Esophagus squamous epithelium (tissue), 5 donors: ENCODE results near the gene NOX3. TPM values are rescaled to one million over a fixed set of nuclear protein-coding genes. Genes with fewer than 3 reads are reported as not detected.
"Not testable (repeated sequence)": the region's sequence is repeated elsewhere in the genome, so short reads cannot be mapped to it uniquely, and the experiment has no call there.

Experiments used
- DNase-seq: peaks from one replicate; lab custom pipeline; 2025; lab: John Stamatoyannopoulos, UW
- H3K27ac ChIP-seq, 4 donors: fragments of 200-600 bp; sonication (generic); one replicate each; pipeline ENCODE4 v1.5.1; 2016 to 2019; ENCODE audit warnings: mild to moderate bottlenecking in 1 of 4
- H3K27me3 ChIP-seq, 4 donors: fragments of 200-600 bp; sonication (generic); 1 replicate in 3 of 4; 2 replicates in 1 of 4; pipeline versions ENCODE4 v1.5.1 to v1.6.0; 2017 to 2021; ENCODE audit warnings: antibody characterized with exemption in 1 of 4
- H3K36me3 ChIP-seq, 3 donors: fragments of 200-600 bp; sonication (generic); one replicate each; pipeline ENCODE4 v1.5.1; 2016 to 2019
- H3K4me1 ChIP-seq, 3 donors: fragments of 200-600 bp; sonication (generic); one replicate each; pipeline ENCODE4 v1.5.1; 2017 to 2019
- H3K4me3 ChIP-seq, 4 donors: fragments of 200-600 bp; sonication (generic); 1 replicate in 3 of 4; 2 replicates in 1 of 4; pipeline ENCODE4 v1.5.1; 2016 to 2019; ENCODE audit warnings: mild to moderate bottlenecking in 2 of 4, moderate library complexity in 1 of 4
- H3K9me3 ChIP-seq, 3 donors: fragments of 200-600 bp; sonication (generic); one replicate each; pipeline ENCODE4 v1.5.1; 2016 to 2019
- POLR2A ChIP-seq, 4 donors: fragments of 450-650 bp; IDR thresholded peaks; one replicate each; pipeline ENCODE4 v1.6.1; 2017; ENCODE audit warnings: antibody characterized with exemption in 4 of 4, mild to moderate bottlenecking in 4 of 4, moderate library complexity in 3 of 4
- WGBS, 2 donors: methylation state at CpG; one replicate each; pipeline ENCODE4 v1.1.5; 2018; 5-methylcytosine and 5-hydroxymethylcytosine counted together
- intact Hi-C: fragments of 100-400 bp; cut with DNase I; formaldehyde crosslinking; loops from one replicate; pipeline ENCODE4 v1.15.0; 2022
- total RNA-seq, 4 donors: library from RNA; depleted of rRNA; stranded (reverse); fragments of >200 nt; gene quantifications; one replicate each; pipeline ENCODE4 v1.1.0, GENCODE V29; 2016
- TF ChIP-seq, protein P1 (sequence below), 6 experiments: fragments of 450-650 bp in 4 of 6; fragments of 200-600 bp in 2 of 6; sonication (generic) in 2 of 6; IDR thresholded peaks; one replicate each; pipeline ENCODE4 v1.5.1; 2016 to 2019; ENCODE audit warnings: antibody characterized with exemption in 6 of 6, mild to moderate bottlenecking in 4 of 6, moderate library complexity in 4 of 6
- donor health status: DM: yes; HTN: yes; CAD: no.

NOX3 gene
- total RNA-seq, 4 donors from 2014 or later = not detected

DNA sequence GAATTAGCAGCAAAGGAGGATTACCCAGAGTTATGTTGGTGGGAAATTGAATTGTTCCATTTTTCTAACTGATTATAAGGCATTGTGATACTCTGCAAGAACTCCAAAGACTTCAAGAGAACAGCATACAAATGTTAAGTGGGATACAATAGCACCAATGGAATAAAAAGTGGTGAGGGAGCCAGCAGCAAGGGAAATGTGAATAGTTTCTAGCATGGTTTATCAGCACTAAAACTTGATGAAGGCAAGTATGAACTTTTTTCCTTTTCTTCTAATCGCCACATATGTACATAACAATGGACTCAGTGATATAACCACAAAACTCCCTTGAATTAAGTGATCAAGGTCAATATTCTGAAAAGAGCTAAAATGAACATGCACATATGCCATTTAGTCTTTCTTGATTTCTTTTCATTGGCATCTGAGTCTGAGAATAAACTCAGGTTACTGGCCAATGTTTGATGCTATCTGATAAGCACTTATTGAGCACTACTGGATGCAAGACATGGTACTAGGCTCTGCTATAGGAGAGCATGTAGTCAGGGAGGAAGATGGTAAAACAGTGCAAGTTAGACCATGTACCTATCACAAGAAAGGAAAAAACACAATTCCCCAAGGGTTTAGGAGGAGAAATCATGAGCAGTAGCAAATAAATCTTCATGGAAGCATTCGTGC, 36.6 kb upstream of the NOX3 start:
- no peak for DNase-seq
- Histone ChIP-seq H3K9me3 (no peaks in the 10 kb centered on the region), H3K27me3 (no peaks in the 10 kb centered on the region), H3K36me3 (no peaks in the 10 kb centered on the region), H3K27ac (no peak overlapping the region), H3K4me3 (no peak overlapping the region), H3K4me1 (peaks cover 0 to 27% (median 19%) of the 10 kb centered on the region in 3 donors)
- intact Hi-C loops = no loop called here
- 75 to 80% methylated on average over 2 of the region's 2 CpGs for WGBS, 2 donors
- TF ChIP-seq POLR2A (IDR thresholded peaks at IDR 0.05) = no peak
- TF ChIP-seq, protein P1, sequence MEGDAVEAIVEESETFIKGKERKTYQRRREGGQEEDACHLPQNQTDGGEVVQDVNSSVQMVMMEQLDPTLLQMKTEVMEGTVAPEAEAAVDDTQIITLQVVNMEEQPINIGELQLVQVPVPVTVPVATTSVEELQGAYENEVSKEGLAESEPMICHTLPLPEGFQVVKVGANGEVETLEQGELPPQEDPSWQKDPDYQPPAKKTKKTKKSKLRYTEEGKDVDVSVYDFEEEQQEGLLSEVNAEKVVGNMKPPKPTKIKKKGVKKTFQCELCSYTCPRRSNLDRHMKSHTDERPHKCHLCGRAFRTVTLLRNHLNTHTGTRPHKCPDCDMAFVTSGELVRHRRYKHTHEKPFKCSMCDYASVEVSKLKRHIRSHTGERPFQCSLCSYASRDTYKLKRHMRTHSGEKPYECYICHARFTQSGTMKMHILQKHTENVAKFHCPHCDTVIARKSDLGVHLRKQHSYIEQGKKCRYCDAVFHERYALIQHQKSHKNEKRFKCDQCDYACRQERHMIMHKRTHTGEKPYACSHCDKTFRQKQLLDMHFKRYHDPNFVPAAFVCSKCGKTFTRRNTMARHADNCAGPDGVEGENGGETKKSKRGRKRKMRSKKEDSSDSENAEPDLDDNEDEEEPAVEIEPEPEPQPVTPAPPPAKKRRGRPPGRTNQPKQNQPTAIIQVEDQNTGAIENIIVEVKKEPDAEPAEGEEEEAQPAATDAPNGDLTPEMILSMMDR (IDR thresholded peaks at IDR 0.05) = no peak

DNA sequence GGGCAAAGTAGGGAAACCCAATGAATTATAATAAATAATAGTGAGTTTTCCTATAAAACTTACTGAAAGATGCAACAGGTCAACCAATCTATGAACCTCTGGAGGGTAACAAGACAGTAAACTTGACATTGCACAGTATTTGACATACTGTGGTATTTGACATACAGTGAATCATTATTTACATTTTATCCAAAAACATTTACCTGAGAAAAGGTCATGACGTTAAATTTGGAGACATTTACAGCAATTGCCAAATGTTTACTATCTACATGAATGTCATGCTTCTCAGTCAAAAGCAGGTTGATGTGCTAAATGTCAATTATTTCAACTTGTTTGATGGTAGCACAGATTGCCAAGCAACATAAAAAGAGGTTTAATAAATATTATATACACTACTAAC, 35.8 kb upstream of the NOX3 start:
- no peaks in the 10 kb centered on the region for H3K36me3 ChIP-seq
- no peaks in the 10 kb centered on the region for H3K27me3 ChIP-seq
- no peak overlapping the region for H3K27ac ChIP-seq
- 57% methylated on average over 1 of the region's 1 CpG for WGBS, 2 donors
- H3K4me3 ChIP-seq = no peak overlapping the region
- TF ChIP-seq POLR2A (IDR thresholded peaks at IDR 0.05) = no peak
- TF ChIP-seq, protein P1 (IDR thresholded peaks at IDR 0.05) = no peak
- no peaks in the 10 kb centered on the region for H3K9me3 ChIP-seq
- intact Hi-C loops = no loop called here
- H3K4me1 ChIP-seq = peaks cover 0 to 27% (median 19%) of the 10 kb centered on the region in 3 donors
- no peak for DNase-seq

DNA sequence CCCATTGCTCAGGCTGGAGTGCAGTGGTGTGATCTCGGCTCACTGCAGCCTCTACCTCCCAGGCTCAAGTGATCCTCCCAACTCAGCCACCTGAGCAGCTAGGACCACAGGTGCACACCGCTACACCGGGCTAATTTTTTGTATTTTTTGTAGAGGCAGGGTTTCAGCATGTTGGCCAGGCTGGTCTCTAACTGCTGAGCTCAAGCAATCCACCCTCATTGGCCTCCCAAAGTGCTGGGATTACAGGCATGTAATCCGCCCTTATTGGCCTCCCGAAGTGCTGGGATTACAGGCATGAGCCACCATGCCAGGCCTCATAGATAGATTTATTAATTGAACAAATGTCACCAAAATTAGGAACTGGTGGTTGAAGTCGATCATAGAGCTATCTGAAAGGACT, 32.6 kb upstream of the NOX3 start:
- H3K27ac ChIP-seq, intact Hi-C loops, H3K27me3 ChIP-seq, H3K4me3 ChIP-seq, H3K9me3 ChIP-seq, DNase-seq, H3K4me1 ChIP-seq, H3K36me3 ChIP-seq: not testable (repeated sequence)
- 78 to 89% methylated on average over 5 to 6 of the region's 6 CpGs for WGBS, 2 donors

DNA sequence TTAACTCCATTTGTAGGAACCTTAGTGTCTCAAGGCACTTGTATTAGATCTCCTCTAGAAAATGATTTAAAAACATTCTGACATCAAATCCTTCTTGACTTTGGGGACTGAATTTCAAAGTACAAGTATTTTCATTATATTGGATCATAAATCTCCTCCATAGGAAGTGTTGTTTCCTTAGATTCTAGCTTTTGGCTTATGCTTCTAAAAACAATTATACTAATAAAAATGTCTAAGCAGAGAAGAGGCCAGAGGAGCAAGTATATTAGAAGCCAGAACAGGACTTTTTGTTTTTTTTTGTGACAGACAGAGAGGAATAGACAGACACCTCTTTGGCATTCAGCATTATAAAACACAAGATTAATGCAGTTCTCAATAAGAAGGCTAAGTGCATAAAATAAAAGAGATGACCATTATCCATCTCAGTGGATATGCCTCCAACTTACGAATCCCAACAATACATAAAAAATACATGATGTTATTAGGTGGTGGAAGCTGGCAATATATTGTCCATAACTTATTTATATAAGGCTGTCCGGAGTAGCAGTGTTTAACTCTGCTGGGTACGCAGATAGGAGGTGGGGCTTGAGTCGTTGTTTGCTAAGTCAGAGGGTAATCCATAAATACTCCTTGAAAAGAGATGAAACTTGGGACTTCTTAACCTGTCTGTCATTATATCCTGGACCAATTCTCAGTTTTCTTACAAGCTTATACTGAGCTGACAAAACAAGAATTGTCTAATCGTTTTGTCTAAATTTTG, 31.9 kb upstream of the NOX3 start:
- no peak for DNase-seq
- Histone ChIP-seq H3K36me3 (no peaks in the 10 kb centered on the region), H3K4me3 (no peak overlapping the region), H3K27ac (no peak overlapping the region), H3K27me3 (no peaks in the 10 kb centered on the region), H3K9me3 (no peaks in the 10 kb centered on the region), H3K4me1 (no peaks in the 10 kb centered on the region)
- intact Hi-C loops = no loop called here
- TF ChIP-seq POLR2A (IDR thresholded peaks at IDR 0.05) = no peak
- TF ChIP-seq, protein P1 (IDR thresholded peaks at IDR 0.05) = no peak
- 66 to 83% methylated on average over 5 of the region's 5 CpGs for WGBS, 2 donors

DNA sequence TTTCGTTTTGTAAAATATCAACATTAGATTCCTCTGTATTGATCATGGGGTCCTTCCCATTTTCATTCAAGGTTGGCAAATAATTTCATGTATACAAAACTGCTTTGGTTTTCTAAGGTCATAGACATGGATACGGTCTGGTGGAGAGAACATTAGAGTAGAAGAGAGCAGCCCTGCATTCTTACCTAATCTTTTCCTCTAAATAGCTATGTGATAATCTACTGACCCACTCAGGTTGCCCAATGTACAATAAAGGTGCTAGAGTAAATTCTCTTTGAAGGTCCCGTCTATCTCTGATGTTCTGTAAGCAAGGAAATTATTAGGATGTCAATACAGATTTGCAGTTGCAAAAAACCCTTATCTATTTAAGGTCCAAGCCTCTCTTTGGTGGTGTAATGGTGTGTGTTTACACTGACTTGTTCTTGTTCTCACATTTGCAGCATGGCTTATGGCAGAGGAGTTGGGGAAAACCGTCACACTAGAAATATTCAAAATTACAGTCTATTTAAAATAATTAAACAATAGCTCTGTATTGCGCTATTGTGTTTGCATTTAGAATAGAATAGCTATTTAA, 31.2 kb upstream of the NOX3 start:
- TF ChIP-seq, protein P1 (IDR thresholded peaks at IDR 0.05) = no peak
- TF ChIP-seq POLR2A (IDR thresholded peaks at IDR 0.05) = no peak
- Histone ChIP-seq H3K27ac (no peak overlapping the region), H3K36me3 (no peaks in the 10 kb centered on the region), H3K4me3 (no peak overlapping the region), H3K27me3 (no peaks in the 10 kb centered on the region), H3K4me1 (no peaks in the 10 kb centered on the region), H3K9me3 (no peaks in the 10 kb centered on the region)
- intact Hi-C loops = no loop called here
- 83 to 84% methylated on average over 5 of the region's 5 CpGs for WGBS, 2 donors
- DNase-seq = no peak
